ACHN (cell line): ENCODE measurements around the gene FBXW11.
A peak's percentile ranks its signal among the peaks of the same experiment; 100 is the strongest.

Experiments
- DNase-seq: peaks from one replicate; pipeline ENCODE4 v3.0.0-alpha.2; 2015
- in situ Hi-C: cut with HindIII; loops from 2 replicates; pipeline ENCODE4 v1.10.0; 2017; ENCODE audit warnings: low sequenced_read_pairs, low pct_ligation_motif_present, low pct_unique_long_range_greater_than_20kb

Gene FBXW11

GRCh38 chr5:171858303-171858702 lies 148.1 kb downstream of the FBXW11 start:
- in situ Hi-C loops, result no loop called here
- no peak for DNase-seq

- in situ Hi-C loops, result no loop called here
Measured at GRCh38 chr5:171857489-171857876, 149.0 kb downstream of the FBXW11 start.

GRCh38 chr5:171855798-171856763 lies 150.4 kb downstream of the FBXW11 start:
- no peak for DNase-seq
- in situ Hi-C loops, result no loop called here

More at GRCh38 chr5:171857489-171857876, 149.0 kb downstream of the FBXW11 start:
- no peak for DNase-seq

- no peak for DNase-seq
- in situ Hi-C loops, result no loop called here
Measured at GRCh38 chr5:171855265-171855664, 151.2 kb downstream of the FBXW11 start.

- DNase-seq, result no peak
- in situ Hi-C loops, result no loop called here
Measured at GRCh38 chr5:171852255-171852681, 154.2 kb downstream of the FBXW11 start.

- no peak for DNase-seq
- in situ Hi-C loops, result no loop called here
Measured at GRCh38 chr5:171851251-171851650, 155.2 kb downstream of the FBXW11 start.

GRCh38 chr5:171850324-171850947 lies 156.0 kb downstream of the FBXW11 start:
- DNase-seq, result peak; percentile 14
- in situ Hi-C loops, result no loop called here

GRCh38 chr5:171849585-171850323 lies 156.7 kb downstream of the FBXW11 start:
- in situ Hi-C loops, result no loop called here
- DNase-seq, result no peak

- DNase-seq, result no peak
- in situ Hi-C loops, result no loop called here
Measured at GRCh38 chr5:171848911-171849520, 157.4 kb downstream of the FBXW11 start.

- no peak for DNase-seq
- in situ Hi-C loops, result no loop called here
Measured at GRCh38 chr5:171848486-171848885, 158.0 kb downstream of the FBXW11 start.

GRCh38 chr5:171848006-171848405 lies 158.4 kb downstream of the FBXW11 start:
- no peak for DNase-seq
- in situ Hi-C loops, result no loop called here

GRCh38 chr5:171847026-171847425 lies 159.4 kb downstream of the FBXW11 start:
- DNase-seq, result no peak
- in situ Hi-C loops, result no loop called here

- DNase-seq, result no peak
- in situ Hi-C loops, result no loop called here
Measured at GRCh38 chr5:171846323-171846722, 160.1 kb downstream of the FBXW11 start.

GRCh38 chr5:171845857-171846256 lies 160.6 kb downstream of the FBXW11 start:
- in situ Hi-C loops, result no loop called here

GRCh38 chr5:171845040-171845630 lies 161.3 kb downstream of the FBXW11 start:
- in situ Hi-C loops, result no loop called here
- DNase-seq, result no peak

More at GRCh38 chr5:171845857-171846256, 160.6 kb downstream of the FBXW11 start:
- DNase-seq, result no peak

GRCh38 chr5:171842777-171843328 lies 163.6 kb downstream of the FBXW11 start:
- in situ Hi-C loops, result no loop called here
- DNase-seq, result no peak

- DNase-seq, result no peak
- in situ Hi-C loops, result no loop called here
Measured at GRCh38 chr5:171841984-171842776, 164.3 kb downstream of the FBXW11 start.
